Central memory CD4-positive, alpha-beta T cell (primary cell): ENCODE data around the gene EPHB2.
"Not testable (repeated sequence)": the region's sequence is repeated elsewhere in the genome, so short reads cannot be mapped to it uniquely, and the experiment has no call there.

Experiments used
- DNase-seq: peaks from one replicate; pipeline ENCODE4 v3.0.0; 2022
- total RNA-seq, 3 experiments: gene quantifications; one replicate each; lab custom pipeline; 2026; lab: John Stamatoyannopoulos, UW

Gene EPHB2
- total RNA-seq, result 0 to 3.4 (median 0) reads per million in 3 experiments

DNA sequence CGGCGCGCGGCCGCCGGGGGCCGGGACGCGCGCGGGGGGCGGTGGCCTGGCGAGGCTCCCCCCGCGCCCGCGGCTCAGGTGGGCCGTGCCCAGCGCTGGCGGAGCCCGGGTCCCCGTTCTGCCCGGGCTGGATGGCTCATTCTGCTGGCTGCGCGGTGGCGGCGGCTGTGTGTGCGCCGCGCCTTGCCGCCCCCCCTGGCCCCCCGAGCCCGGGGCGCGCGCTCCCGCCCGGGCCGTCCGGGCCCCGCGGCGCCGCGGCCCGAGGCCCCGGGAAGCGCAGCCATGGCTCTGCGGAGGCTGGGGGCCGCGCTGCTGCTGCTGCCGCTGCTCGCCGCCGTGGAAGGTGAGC lies at the start of gene EPHB2:
TSS of gene EPHB2 (plus strand) at position 139 of the 349 bp plus-strand sequence. CDS start at position 283, 144 bp downstream.
- DNase-seq, result no peak

DNA sequence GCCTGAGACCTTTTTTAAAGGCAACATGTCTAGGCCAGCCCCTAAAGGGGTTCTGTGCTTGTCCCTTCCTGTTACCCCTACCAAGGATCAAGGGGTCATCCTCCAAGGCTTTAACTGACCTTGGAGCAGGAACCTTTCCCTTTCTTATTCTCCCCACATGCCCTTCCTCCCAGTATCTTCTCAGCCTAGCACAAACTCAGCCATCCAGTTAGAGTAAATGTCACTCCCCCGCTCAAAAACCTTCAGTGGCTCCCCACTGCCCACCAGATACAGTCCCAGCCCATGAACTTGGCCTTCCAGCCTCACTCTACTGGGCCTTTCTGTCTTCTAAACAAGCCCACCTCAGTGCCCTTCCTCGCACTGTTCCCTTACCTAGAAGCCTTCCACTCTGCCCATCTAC lies 48.8 kb upstream of the EPHB2 start:
- DNase-seq, result no peak

DNA sequence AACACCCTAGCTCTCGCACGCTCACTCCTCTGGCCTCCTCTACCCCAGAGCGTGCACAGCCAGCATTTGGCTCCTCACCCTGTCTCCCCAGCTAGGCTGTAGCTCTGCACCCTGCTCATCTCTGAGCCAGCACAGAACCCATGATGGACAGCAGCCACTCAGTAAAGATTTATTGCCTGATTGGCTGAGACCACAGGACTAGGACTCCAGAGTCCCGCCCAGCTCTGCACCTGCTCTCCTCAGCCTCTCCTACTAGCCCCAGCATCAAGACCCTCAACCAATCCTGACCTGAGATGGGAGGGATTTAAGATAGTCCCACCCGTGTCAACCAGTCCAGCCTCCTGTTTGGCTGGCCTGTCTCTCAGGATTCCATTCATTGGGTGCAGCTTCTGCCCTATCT lies 48.3 kb upstream of the EPHB2 start:
- DNase-seq, result no peak

DNA sequence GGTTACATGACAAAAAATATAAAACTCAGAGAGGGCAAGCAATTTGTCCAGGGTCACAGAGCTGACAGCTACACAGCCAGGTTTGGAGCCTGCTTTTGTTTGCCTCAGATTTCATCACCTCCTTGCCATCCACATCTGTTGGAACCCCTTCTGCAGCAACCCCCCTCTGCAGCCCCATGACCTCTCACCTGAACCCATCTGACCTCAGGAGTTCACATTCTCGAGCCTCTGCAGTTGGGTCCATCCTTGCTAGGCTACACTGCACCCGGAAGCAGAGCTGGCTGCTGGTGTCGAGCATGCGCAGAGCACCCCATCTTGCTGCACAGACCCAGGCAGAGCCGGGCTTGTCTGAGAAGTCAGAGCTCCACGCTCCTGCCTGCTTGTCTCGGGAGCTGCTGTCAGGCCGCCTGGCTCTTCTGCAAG lies 47.6 kb upstream of the EPHB2 start:
- DNase-seq, result no peak

DNA sequence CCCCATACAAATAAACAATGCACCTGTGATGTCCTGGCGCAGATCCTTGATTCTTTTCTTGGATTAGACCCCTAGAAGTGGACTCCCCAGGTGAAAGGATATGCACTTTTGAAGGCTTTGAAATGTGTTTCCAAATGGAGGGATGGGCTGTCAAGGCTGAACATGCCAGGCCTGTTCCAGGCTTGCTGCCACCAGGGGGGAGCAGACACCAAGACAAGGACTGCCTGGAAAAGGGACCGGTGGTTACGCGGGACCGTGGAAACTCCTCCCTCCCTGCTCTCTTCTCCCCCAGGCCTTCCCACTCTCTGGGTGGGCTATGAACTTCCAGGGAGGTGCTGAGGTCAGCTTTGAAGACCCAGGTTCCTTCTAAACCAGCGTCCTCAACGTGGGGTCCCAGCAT lies 44.9 kb upstream of the EPHB2 start:
- no peak for DNase-seq

DNA sequence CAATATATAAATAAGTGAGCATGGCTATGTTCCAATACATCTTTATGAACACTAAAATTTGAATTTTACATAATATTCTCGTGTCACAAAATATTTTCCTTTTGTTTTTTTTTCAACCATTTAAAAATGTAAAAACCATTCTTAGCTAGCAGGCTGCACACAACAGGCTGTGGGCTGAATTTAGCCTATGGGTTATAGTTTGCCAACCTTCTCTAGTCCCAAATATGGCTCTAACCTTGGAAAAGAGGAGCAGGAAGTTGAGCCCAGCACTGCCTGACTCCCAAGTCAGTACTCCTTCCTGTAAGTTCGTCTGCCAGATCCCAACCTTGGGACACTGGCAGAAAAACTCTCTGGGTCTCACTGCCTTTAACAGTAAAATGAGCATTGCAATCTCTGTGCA lies 44.2 kb upstream of the EPHB2 start:
- no peak for DNase-seq

DNA sequence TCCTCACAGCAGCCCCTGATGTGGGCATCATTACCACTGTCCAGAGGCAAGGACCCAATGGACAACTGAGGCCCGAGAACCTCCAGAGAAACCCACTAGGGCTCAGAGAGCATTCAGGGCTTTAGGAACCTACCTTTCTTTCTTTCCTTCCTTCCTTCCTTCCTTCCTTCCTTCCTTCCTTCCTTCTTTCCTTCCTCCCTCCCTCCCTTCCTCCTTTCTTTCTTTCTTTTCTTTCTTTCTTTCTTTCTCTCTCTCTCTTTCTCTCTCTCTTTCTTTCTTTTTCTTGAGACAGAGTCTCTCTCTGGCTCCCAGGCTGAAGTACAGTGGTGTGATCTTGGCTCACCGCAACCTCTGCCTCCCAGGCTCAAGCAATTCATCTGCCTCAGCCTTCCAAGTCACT lies 41.8 kb upstream of the EPHB2 start:
- DNase-seq, result not testable (repeated sequence)

DNA sequence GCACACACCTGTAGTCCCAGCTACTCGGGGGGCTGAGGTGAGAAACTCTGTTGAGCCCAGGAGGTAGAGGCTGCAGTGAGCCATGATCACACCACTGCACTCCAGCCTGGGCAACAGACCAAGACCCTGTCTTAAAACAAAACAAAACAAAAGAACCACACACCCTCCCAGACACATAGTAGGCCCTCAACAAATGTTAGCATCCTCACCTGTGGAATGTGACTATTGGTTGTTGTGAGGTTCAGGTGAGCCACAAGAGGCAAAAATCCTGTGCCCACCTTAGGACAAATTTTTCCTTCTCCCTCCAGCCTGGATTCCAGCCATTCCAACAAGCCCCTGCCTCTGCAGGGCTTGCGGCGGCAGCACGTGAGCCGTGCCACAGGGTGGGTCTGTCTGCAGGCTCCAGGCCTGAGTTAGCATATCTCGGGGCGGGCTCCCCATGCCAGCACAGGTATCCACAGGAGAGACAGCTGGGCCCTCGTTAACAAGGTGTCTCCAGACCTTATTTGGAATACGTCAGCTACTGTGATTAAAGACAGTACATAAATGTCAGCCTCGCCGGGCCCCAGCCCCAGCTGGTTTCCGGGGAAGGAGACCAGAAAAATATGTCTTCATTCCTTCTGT lies 40.2 kb upstream of the EPHB2 start:
- DNase-seq, result no peak

DNA sequence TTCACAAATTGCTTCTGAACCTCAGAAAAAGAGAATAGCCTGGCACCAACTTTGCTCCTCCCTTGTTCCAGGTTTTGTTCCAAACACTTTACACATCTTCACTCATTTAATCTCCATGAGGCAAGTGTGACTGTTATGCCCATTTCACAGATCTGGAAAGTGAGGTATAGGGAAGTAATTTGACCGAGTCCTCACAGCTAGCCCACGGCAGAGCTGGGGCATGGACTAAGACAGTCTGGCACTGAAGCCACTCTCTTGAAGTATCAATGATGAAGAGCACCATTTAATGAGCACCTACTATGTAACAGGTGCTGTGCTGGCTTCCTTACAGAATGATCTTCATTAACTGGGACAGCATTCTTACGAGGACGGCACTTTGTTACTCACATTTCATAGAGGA lies 38.6 kb upstream of the EPHB2 start:
- no peak for DNase-seq

DNA sequence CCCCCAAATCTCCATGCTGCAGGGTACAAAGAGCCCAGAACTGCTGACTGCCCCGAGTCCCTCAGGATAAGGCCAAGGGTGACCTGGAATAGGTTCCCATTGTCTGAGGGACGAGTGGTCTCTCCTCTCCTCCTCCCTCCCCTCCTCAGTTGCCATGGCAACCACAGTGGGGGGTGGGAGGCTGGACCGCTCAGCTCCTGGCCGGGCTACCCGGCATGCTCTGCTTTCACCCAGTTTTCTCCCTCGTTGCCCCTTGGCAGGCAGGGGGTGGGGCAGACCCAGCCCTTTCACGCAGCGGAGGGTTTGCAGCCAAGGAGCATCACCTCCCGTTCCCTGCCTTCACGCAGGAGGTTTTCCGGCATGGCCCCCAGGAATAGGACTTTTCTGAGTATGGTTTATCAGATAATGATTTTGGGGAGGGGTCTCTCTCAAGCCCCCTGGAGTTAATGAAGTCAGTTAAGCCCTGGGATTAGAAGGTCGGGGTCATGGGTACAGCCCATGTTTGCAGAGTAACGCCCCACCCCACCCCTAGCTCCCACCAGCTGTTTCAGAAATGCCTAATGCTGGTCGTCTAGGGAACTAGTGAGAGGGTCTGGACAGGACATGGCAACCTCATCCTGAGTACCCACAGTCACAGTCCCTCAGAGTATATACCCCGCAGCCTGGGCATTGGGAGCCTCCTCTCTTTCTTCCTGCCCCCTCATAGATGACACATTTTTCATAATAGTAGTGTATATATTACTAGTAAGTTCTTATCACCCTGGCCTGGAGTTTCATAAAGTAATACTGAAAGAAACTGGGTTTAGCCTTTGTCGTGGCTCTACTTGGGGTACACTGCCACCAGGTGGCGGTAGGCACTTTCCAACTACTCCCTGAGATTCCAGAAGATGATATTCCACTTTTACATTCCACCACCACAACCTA lies 36.9 kb upstream of the EPHB2 start:
- DNase-seq, result no peak

DNA sequence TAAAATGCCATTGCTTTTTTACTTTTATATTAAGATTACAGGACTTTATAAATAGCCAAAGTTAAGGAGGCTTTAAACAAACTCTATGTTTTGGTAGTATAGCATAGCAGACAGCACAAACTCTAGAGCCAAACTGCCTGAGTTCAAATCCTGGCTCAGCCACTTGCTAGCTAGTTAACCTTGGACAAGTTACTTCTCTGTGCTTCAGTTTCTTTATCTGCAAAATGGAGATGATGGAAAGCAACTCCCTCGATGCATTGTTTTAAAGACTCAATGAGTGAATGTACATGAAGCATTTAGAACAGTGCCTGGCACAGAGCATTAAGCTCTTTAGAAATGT lies 36.3 kb upstream of the EPHB2 start:
- DNase-seq, result no peak

DNA sequence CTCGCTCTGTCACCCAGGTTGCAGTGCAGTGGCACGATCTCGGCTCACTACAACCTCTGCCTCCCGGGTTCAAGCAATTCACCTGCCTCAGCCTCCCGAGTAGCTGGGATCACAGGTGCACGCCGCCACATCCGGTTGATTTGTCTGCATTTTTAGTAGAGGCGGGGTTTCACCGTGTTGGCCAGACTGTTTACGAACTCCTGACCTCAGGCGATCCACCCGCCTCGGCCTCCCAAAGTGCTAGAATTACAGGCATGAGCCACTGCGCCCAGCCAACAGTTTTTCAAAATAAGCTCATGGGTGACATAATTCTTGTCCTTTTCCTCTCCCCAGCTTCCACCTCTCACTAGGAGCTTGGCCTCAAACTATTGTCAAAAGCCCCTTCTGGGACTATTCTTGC lies 34.5 kb upstream of the EPHB2 start:
- not testable (repeated sequence) for DNase-seq

DNA sequence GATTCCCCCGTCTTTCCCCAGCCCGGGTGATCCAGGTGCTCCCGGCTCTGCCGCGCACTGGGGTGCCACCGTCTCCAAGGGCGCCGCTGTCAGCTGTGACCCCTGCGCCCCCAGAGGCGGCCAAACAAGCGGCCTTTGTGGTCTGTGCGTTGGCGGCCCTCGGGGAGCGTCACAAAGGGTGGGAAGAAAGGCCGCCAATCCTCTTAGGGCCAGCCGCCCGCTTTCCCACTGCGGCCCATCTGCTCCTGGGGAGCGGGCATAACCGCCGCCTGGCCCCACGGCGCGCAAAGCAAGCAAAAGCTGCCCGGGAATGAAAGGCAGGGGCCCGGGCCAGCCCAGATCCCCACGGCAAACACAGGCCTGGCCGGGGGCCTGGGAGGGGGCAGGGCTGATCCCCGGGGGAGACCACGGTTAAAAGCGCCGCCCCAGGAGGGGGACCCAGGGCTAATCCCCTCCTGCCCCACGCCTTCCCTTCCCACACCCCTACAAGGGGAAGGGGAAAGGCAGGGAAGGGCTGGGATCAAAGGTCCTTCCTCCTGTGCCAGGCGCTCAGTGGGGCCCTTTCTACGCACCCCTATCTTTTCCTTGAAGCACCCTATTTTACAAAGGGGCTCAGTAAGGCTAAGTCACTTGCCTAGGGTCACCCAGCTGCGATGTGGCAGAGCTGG lies 33.6 kb upstream of the EPHB2 start:
- DNase-seq, result no peak

DNA sequence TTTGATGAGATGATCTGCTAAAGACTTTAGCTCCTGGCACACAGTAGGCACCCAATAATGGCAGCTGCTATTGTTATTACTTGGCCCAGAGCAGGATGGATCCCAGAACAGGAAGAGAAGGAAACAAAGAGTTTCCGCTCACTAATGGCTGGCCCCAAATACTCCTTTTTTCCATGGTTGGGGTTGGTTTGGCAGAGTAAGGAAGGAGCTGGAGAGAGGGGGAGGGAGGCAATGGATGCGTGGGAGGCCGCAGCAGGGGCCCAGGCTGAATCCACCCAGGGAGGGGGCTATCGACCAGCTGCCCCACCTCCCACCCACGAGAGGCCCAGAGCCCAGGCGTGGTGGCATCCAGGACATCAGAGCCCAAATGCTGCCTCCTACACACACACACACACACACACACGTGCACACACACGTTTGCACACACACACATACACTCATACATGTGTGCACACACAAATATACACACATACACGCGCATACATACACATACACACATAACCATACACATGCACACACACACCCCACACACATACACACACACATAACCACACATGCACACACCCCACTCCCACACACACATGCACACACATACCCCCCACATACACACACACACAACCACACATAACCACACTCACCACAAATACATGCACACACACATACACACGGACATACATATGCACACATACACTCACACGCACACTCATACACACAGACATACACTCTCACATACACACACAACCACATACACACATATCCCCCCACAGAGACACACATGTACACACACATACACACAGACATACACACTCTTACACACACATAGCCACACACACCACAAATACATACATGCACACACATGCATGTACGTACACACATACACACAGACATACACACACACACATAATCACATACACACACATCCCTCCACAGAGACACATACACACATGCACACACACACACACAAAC lies 32.4 kb upstream of the EPHB2 start:
- no peak for DNase-seq

DNA sequence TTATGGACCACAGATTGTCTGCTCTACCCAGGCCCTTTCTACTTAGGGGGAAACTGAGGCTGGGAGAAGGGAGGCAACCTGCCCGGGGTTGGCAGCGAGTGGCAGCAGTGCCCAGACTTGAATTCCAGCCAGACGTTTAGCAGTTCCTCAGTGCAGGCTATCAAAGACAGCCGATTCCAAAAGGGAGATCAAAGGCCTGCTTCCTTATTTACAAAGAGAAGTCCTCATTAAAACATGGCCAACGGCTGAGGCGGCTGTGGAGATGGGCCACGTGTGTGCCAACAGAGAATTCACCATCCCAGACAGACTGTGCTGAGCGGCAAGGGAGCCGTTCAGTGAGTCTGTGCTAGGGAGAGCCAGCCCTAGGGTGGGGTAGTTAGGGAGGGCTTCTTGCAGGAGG lies 29.9 kb upstream of the EPHB2 start:
- no peak for DNase-seq

DNA sequence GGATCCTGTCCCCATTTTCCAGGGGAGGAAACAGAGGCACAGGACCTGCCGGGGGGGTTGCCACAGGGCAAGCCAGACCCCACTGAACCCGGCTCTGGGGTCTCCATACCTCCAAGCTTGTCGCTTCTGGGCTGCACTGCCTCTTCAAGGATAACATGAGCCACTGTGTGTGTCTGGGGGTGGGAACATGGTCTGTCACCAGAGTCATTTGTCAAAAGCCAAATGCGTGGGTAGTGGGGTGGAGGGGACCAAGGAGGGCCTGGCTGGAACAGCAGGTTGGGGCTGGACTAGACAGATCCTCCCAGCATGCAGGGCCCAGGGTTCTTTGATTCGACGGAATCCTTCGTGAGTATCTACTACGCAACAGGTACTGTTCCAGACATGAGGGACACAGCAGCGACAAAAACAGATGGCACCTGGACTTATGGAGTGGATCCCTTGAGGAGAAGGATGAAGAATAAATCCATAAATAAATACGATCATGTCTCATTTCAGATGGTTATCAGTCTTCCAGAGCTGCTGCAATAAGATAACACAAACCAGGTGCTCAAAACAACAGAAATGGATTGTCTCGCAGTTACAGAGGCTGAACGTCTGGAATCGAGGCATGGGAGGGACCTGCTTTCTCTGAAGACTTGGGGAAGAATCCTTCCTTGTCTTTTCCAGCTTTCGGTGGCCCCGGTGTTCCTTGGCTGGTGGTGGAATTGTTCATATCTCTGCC lies 28.9 kb upstream of the EPHB2 start:
- no peak for DNase-seq

DNA sequence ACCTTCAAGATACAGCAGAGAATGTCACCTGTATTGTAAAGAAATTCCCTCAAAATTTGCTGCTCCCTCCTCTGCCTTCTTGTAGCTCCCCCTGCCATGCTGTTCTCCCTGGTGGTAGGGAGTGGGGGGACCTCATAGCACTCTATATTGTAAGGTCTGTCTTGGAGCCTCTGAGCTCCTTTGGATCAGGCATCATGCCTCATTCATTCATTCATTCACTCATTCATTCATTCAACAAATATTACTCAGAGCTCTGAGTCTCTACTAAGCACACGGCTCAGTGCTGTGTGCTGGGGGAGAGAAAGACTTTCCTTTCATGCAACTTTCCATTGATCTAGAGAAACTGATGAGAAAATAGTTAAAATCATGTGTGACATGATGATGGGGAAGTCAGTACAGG lies 27.1 kb upstream of the EPHB2 start:
- no peak for DNase-seq

DNA sequence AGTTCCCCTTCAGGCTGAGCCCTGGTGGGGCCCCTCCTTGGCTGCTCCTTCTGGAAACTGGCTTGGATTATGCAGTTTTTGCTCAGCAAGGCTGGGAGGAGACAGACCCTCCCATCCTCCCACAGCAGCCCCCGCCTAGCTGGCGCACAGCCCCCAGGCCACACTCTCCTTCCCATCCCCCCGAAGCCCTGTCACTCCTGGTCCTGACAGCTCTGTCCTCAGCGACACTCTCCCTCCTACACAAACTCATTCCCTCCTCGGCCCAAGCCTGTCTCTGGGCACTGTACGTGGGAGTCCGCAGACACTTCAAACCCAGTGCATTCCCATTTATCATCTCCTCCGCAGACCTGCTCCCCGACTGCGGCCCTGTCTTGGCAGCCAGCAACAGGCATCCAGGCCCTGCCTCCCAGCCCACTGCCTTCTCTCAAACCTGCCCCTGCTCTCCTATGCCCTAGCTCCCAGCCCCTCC lies 25.0 kb upstream of the EPHB2 start:
- DNase-seq, result no peak

DNA sequence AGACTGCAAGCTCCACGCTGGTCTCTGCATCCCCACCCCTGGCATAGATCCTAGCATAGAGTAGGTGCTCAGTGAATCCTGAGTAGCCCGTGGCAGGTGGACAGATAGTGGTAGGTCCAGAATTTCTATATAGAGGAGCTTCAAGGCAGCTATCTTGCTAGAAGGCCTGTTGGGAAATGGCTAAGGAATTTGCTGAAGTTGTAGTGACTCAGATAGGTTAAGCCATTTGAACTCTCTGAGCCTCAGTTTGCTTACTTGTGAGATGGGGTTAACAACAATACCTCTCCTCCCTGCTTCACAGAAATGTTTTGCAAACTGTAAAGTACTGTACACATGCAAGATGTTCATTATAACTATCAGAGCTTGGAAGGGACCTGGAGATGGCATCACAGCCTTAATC lies 23.4 kb upstream of the EPHB2 start:
- no peak for DNase-seq

DNA sequence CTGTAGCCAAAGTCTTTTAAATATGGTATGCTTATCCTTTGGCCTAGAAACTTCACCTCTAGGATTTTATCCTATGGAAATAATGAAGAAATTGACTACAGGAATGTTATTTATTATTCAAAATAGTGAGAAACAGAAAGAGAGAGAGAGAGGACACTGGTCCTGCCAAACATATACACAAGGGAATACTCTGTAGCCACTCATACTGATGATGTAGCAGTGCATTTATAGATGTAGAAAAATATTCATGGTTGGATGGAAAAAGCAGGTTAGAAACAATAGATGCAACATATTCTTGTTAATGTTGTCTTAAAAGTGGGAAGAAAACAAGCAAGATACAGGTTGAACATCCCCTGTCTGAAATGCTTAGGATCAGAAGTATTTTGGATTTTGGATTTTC lies 22.2 kb upstream of the EPHB2 start:
- DNase-seq, result no peak

DNA sequence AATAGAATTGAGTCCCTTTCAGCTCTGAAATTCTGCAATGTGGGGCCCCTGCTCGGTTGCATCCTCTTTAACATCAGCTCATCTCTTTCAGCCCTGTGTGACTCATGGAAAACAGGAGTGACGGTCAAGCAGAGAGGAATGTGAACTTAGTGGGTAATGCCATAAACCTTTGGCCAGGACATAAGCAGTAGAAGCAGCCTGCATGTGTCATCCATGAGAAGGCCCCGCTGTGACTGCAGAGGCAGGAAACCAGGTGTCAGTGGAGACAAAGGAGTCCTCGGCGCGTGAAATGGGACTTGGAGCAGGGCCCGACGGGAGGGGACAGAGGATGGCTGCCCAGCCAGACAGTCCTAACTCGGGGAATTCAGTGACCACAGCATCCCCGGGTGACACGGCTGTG lies 21.1 kb upstream of the EPHB2 start:
- no peak for DNase-seq
